Measurements from ENCODE around the gene BICD2.

GRCh38 chr9:92725266-92725545 is 39.4 kb downstream of the BICD2 start:
- TF ChIP-seq CTCF (IDR thresholded peaks at IDR 0.05; ENCODE audit: low read depth, low read length, missing input control) = no peak
- TF ChIP-seq FOXA2 (IDR thresholded peaks at IDR 0.05) = no peak
- TF ChIP-seq JUND (IDR thresholded peaks at IDR 0.05) = no peak
- no peak for TF ChIP-seq ZBTB33 (IDR thresholded peaks at IDR 0.05)
- TF ChIP-seq REST (IDR thresholded peaks at IDR 0.05) = no peak
- no peak for TF ChIP-seq GABPA (IDR thresholded peaks at IDR 0.05 in 1 of 2, conservative IDR thresholded peaks at IDR 0.05 in 1 of 2)
- no peak for TF ChIP-seq MAX (IDR thresholded peaks at IDR 0.05)
- TF ChIP-seq TAF1 (conservative IDR thresholded peaks at IDR 0.05) = no peak
- no peak for TF ChIP-seq SP1 (IDR thresholded peaks at IDR 0.05)
- TF ChIP-seq YY1 (IDR thresholded peaks at IDR 0.05) = no peak
- no peak for TF ChIP-seq EGR1 (IDR thresholded peaks at IDR 0.05; ENCODE audit: low read depth in 2 of 2)
- TF ChIP-seq HNF4A (conservative IDR thresholded peaks at IDR 0.05) = no peak
